Measurements from ENCODE around the gene TM4SF4. TPM values are rescaled to one million over a fixed set of nuclear protein-coding genes. Genes with fewer than 3 reads are reported as not detected.

Gene TM4SF4
- total RNA-seq, 1 donor from 2014 or later: not detected

GRCh38 chr3:149512073-149512782, 37.7 kb downstream of the TM4SF4 start:
- peak; percentile 31 for DNase-seq

GRCh38 chr3:149514471-149514870, 40.0 kb downstream of the TM4SF4 start:
- DNase-seq: no peak

- no peak for DNase-seq
Observed at GRCh38 chr3:149515249-149515648, 40.8 kb downstream of the TM4SF4 start.

GRCh38 chr3:149516920-149517319, 42.4 kb downstream of the TM4SF4 start:
- DNase-seq: no peak

- no peak for DNase-seq
Observed at GRCh38 chr3:149519912-149520311, 45.4 kb downstream of the TM4SF4 start.

GRCh38 chr3:149523512-149524299, 49.2 kb downstream of the TM4SF4 start:
- no peak for DNase-seq

GRCh38 chr3:149527531-149528339, 53.2 kb downstream of the TM4SF4 start:
- DNase-seq: peak; percentile 9

GRCh38 chr3:149528340-149528650, 53.8 kb downstream of the TM4SF4 start:
- no peak for DNase-seq

GRCh38 chr3:149529099-149529498, 54.6 kb downstream of the TM4SF4 start:
- no peak for DNase-seq

GRCh38 chr3:149532489-149533180, 58.1 kb downstream of the TM4SF4 start:
- DNase-seq: no peak

GRCh38 chr3:149534082-149534481, 59.6 kb downstream of the TM4SF4 start:
- DNase-seq: no peak

- peak; percentile 50 for DNase-seq
Observed at GRCh38 chr3:149534671-149535332, 60.3 kb downstream of the TM4SF4 start.

GRCh38 chr3:149535333-149535685, 60.8 kb downstream of the TM4SF4 start:
- peak; percentile 50 for DNase-seq

- DNase-seq: no peak
Observed at GRCh38 chr3:149536429-149536828, 61.9 kb downstream of the TM4SF4 start.

GRCh38 chr3:149538371-149538770, 63.9 kb downstream of the TM4SF4 start:
- DNase-seq: no peak

GRCh38 chr3:149541091-149541491, 66.6 kb downstream of the TM4SF4 start:
- no peak for DNase-seq

- DNase-seq: no peak
Observed at GRCh38 chr3:149542375-149543312, 68.1 kb downstream of the TM4SF4 start.

- no peak for DNase-seq
Observed at GRCh38 chr3:149545049-149545448, 70.6 kb downstream of the TM4SF4 start.

- DNase-seq: peak; percentile 84
Observed at GRCh38 chr3:149547413-149547812, 72.9 kb downstream of the TM4SF4 start.

- DNase-seq: peak; percentile 64
Observed at GRCh38 chr3:149547954-149548668, 73.6 kb downstream of the TM4SF4 start.
